CMK (cell line): Measurements from ENCODE around the gene RIOK2.
"Not testable (repeated sequence)": the region's sequence is repeated elsewhere in the genome, so short reads cannot be mapped to it uniquely, and the experiment has no call there.

Source experiments
- DNase-seq: peaks from one replicate; pipeline ENCODE4 v3.0.0-alpha.2; 2010; ENCODE audit warnings: low read depth

RIOK2 gene

GRCh38 chr5:97183100-97183929, at the start of gene RIOK2:
Gene RIOK2 (minus strand): TSS chr5:97183247. CDS start chr5:97183191, 56 bp downstream.
- DNase-seq, result peak; percentile 92

GRCh38 chr5:97231025-97231636, 48.1 kb upstream of the RIOK2 start:
- DNase-seq, result peak; percentile 21

GRCh38 chr5:97229688-97230285, 46.7 kb upstream of the RIOK2 start:
- no peak for DNase-seq

DNA sequence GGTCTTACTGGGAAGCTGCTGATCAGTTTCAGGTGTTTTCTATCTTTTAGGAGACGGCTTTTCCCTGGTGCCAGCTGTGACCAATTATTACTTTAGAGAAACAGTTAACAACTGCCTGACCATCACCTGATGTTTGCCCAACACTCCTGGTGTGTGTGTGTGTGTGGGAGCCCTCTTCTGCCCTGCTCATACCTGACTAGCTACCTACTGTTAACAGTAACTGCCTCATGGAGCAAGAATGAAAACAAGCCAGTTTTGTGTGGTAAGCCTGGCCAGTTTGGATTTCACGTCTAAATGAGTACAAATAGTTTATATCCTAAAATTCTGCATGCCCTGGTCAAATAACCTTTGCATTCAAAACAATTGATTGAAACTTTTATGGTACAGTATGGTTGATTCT, 46.1 kb upstream of the RIOK2 start:
- DNase-seq, result no peak

DNA sequence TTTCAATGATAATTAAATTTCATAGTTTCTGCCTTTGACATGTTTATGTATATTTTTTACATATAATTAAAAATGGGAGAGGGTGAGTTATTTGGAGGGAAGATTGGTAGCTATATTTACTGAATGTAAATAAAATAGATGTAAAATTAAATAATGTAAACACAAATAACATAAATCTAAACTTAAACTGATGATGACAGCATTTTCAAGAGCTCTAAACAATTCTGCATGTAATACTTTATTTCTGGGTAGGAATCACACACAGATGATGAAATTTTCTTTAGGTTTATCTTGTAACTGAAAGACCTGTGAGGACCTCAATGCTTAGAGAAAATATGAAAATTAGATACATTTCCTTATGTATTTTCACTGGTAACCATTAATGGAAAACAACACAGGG, 42.2 kb upstream of the RIOK2 start:
- DNase-seq, result no peak

DNA sequence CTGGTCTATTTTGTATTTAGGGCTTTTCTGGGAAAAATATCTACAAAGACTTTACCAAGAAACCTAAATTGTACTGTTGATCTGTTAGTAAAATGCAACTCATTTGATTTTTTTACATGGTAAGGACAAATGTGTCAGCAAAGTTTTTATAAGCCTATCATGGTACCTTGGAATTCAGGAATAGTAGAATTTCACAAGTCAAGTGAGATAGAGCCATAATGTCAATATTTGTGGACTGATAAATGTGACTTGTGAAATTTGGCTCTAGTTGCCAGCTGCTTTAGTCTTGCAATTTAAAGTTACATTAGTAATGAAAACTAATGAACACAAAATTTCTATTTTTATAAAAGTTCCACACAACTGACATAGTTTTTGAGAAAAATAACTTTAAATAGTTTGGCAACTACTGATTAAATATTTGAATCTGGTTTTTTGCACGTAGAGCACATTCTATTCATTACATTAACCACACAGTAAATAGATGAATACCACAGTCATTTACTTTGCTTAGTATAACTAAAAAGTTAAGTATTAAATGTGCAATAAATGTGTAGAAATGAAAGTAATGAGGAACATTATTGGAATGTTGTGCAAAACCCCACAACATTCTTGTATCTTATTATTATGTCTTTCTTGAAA, 41.2 kb upstream of the RIOK2 start:
- no peak for DNase-seq

- no peak for DNase-seq
Measured at GRCh38 chr5:97223596-97223995, 40.5 kb upstream of the RIOK2 start.

DNA sequence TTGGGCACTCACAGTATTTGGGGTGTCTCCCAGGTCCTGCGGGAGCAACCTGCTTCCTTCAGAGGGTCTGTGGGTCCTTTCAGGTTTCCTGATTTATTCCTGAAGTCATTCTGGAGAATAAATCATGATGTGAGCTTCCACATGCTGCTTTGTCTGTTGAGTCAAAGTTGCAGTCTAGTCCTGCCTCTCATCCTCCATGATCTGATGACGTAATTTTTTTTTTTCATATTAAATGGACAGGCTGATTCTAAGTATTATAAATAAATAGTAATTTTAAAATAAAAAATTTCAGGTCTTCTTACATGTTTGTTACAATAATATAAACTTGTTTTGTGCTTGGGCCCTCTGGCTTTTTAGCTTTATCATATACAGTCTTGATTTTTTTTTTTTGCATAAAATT, 26.3 kb upstream of the RIOK2 start:
- DNase-seq, result no peak

- DNase-seq, result no peak
Measured at GRCh38 chr5:97208714-97209113, 25.7 kb upstream of the RIOK2 start.

GRCh38 chr5:97208184-97208713, 25.2 kb upstream of the RIOK2 start:
- no peak for DNase-seq

DNA sequence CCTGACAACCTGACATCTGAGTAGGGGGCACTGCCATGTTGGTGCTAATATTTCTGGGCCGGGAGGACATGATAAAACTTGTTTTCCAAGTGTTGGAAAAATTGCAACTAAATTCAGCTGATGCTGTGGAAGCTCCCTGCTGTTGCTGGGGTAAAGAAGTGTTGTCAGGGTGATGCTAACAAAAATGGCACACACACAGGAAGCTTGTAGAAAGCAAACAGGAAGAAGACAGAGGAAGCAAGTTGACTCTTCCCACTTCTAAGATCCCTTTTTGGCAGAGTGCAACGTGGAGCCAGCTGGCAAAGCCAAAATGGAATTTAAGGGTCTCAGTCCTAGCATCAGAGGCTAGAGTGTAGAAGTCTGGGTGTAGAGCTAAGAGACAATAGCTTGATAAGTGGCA, 11.3 kb upstream of the RIOK2 start:
- DNase-seq, result no peak

DNA sequence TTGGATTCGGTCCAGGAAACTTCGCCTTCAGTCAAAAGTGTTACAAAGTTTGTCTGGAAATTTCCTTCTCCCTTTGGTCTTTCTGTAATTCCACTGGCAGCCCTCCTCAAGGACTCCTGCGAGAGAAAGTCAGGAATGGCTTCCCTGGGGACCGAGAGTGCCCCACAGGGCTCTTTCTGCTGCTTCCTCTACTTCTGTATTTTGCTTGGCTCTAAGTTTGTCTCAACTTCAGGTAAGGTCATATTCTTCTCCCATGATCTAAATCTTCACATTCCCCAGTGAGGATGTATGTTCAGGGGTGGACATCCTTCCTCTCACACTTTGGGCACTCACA, 10.3 kb upstream of the RIOK2 start:
- DNase-seq, result no peak

DNA sequence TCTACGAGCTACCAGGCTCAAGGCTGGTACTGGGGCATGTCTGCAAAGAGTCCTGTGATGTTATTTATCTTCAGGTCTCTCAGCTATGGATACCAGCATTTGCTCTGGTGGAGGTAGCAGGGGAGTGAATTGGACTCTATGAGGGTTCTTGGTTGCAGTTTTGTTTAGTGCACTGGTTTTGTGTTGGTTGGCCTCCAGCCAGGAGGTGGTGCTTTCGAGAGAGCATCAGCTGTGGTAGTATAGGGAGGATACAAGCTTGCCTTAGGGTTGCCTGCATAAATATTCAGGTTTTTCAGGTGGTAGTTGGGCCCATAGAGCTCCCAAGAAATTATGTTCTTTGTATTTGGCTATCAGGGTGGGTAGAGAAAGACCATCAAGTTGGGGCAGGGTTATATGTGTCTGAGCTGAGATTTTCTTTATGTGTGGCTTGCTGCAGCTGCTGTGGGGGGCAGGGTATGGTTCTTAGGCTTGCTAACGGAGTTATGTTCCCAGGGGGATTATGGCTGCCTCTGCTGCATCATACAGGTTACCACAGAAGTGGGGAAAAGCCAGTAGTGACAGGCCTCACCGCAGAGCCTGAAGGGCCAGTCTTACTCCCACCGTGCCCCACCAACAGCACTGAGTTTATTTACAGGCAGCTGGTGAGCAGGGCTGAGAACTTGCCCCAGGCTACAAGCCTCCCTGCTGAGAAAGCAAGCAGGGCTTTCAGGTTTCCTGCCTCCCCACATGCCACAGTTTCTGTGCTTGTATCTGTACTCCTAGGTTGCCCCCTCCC, 9.7 kb upstream of the RIOK2 start:
- no peak for DNase-seq

DNA sequence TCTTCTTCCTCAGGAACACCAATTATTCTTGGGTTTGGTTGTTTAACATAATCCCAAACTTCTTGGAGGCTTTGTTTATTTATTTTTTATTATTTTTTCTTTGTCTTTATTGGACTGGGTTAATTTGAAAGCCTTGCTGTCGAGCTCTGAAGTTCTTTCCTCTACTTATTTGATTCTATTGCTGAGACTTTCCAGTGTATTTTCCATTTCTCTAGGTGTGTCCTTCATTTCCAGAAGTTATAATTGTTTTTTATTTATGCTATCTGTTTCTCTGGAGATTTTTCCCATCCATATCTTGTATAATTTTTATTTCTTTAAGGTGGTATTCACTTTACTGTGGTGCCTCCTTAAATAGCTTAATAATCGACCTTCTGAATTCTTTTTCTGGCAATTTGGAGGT, 8.8 kb upstream of the RIOK2 start:
- no peak for DNase-seq

- DNase-seq, result not testable (repeated sequence)
Measured at GRCh38 chr5:97189523-97189922, 6.5 kb upstream of the RIOK2 start.

- DNase-seq, result no peak
Measured at GRCh38 chr5:97183930-97184213, 825 bp upstream of the RIOK2 start.

GRCh38 chr5:97182571-97183099, 412 bp downstream of the RIOK2 start:
- DNase-seq, result no peak

- DNase-seq, result no peak
Measured at GRCh38 chr5:97181856-97182545, 1.0 kb downstream of the RIOK2 start.

GRCh38 chr5:97179457-97179856, 3.6 kb downstream of the RIOK2 start:
- DNase-seq, result not testable (repeated sequence)

GRCh38 chr5:97172227-97172626, 10.8 kb downstream of the RIOK2 start:
- DNase-seq, result no peak

DNA sequence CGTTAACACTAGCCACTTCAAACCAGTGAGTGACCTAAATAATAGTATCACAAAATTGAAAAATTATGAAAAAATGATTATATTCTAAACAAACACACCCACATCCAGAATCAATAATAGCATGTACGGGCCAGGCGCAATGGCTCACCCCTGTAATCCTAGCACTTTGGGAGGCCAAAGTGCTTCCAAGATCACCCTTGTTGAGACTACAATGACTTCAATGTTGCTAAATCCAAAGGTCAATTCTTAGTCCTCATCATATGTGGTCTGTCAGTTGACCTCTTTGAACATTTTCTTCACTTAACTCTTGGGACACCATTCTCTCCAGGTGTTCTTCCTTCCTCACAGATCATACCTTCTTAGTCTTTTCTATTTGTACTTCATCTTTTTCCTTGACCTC, 11.3 kb downstream of the RIOK2 start:
- DNase-seq, result no peak
